CD4-positive, alpha-beta T cell treated with Interleukin-2 at 100 ng/mL for 4 hours (primary cell): Measurements from ENCODE around the gene MSGN1.
"Not testable (repeated sequence)": the region's sequence is repeated elsewhere in the genome, so short reads cannot be mapped to it uniquely, and the experiment has no call there.

Experiments
- DNase-seq: peaks from one replicate; pipeline ENCODE4 v3.0.0-alpha.2; 2020; ENCODE audit warnings: low spot score

Gene MSGN1

DNA sequence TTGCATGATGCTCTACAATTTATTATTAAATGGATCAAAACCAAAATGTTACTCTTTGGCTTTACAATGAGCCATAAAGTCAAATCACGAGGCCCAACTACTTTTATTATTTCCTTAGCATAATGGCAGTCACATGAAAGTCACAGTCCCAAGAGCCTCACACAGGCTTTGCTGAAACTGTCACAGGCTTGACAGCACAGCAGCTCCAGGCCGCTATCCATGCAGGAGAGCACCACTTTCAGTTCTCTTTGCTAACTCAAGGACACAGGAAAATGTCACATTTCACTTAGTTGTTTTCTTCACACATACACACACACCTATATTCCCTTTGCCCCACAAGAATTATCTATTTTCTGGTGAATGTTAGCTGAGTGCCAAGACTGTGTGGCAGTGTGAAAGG, 11.1 kb upstream of the MSGN1 start:
- DNase-seq: no peak

DNA sequence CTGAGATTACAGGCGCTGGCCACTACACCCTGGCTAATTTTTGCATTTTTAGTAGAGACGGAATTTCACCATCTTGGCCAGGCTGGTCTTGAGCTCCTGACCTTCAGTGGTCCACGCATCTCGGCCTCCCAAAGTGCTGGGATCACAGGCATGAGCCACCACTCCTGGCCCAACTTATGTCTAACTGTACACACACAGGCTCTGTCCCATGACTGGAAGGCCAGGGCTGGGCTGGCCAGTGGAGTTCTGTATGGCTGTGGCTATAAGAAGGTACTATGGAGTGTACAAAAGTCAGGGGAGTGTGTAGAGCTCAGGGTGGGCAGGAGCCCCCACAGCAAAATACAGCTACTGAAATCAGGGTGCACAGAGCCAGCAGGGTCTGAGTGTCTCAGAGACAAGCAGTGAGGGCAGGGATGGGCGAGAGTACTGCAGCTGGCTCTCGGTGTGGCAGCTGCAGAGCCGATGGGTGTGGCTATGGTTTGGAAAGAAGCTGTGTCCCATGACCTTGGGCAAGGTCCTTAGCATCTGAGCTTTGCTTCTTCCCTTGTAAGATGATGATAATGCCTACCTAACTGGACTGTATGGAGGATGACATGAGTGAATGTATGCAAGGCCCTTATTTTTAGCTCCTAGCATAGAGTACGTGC, 10.4 kb upstream of the MSGN1 start:
- DNase-seq: no peak

DNA sequence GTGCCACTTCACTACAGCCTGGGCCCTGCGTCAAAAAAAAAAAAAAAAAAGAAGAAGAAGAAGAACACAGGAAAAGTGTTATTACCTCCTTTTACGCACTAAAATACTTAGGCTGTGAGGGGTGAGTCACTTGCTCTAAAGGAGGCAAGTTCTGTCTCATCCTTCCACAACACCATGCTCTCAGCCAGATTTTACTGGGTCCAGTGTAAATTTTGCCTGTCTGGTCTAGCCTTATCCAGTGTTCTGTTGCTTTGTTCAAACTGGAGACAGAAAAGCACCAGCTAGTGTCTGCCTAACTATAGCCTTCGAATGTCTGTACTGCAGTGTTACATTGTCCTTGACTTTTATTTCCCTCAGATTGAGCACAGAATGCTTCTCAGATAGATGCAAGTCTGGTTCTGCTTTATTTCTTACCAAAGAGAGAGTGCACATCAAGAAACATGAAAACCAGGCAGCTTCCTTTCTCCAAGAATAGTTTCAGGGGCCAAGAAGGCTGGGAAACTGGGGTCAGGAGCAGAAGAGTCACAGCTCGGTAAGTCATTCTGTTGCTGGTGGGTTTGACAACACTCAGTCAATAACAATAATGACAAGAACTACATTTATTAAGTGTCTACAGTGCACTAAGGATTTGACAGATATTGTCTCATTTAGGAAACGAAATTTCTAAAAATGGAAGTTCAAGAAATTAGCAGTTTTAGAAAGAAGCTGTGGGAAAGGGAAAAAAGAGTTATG, 3.1 kb upstream of the MSGN1 start:
- no peak for DNase-seq

DNA sequence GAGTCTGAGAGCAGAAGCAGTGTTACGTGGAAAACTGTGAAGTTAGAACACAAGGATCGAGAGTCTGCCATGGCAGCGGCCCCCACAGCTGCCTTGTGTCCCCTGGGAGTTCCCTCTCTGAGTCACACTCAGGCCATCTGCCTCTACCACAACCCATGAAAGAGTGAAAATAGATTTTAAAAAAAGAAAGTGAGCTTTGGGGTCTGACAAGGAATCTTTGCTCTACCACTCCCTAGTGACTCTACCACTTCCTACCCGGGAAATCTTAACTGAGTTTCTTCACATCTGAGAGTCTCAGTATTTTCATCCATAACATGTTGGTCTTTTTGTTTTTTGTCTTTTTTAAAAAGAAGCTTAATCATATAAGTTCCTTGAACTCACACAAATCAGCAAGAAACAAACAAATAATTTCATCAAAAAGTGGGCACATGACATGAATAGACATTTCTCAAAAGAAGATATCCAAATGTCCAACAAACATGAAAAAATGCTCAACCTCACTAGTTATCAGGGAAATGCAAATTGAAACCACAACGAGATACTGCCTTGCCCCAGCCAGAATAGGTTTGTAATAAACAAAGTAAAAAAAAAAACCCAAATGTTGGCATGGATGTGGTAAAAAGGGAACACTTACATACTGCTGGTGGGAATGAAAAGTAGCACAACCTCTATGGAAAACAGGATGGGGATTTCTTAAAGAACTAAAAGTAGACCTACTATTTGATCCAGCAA, 2.4 kb upstream of the MSGN1 start:
- no peak for DNase-seq

DNA sequence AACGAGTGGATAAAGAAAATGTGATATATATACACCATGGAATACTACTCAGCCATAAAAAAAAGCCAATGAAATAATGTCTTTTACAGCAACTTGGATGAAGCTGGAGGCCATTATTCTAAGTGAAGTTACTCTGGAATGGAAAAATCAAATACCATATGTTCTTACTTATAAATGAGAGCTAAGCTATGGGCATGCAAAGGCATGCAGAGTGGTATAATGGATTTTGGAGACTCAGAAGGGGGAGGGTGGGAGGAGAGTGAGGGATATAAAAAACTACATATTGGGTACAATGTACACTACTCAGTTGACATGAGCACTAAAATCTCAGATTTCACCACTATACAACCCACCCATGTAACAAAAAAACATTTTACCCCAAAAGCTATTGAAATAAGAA, 1.7 kb upstream of the MSGN1 start:
- no peak for DNase-seq

DNA sequence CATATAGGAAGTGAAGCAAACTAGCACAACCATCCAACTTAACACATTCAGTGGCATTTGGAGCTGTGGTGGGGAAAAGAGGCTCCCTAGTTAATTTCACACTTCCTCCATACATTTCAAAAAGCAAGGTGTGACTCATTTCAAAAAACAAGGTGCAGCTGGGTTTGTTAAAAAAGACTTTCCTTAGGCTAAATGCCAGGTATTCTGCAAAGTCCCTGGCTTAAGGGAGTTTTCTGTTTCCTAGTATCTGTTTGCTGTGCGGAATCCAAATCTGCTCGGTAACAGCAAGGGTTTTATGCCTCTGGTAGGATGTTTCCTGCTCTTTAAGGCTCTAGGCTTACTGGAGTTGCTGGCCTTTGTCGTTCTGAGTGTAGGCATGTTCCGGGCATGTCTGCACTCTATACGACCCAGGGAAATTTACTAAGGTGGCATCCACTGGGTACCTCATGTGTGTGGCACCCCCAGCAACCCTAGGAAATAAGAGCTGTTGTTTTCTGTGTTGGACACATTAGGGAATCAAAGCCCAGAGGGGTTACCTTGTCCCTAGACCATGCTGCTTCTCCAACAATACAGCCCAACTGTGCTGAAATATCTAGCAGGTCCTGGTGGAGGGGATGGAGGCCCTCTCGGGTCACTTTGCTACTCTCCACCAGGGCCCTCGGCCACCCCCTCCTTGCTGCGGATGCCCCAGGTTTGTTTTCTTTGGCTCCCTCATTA, 634 bp upstream of the MSGN1 start:
- DNase-seq: no peak

DNA sequence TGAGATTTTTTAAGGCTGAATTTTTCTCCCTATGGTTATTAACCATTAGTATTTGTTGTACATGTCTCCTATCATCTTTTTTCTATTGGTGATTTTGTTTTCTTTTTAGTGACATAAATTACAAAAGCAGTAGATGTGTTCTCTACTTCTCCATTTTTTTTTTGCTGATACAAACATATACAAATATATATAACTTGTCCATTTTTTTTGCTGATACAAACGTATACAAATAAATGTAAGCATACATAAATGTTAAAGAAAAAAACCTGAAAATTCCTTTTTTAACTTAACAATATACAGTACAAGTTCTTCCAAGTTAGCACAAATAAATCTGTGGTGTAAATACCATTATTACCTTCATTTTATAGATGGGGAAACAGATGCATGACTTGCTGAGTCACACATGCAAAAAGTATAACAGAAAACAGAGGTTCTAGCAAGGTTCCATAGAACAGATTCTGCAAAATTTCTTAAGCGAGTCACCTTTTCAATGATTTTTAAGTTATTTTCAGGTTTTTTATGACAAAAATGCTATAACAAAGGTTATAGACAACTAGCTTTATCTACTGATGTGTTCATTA, 2.1 kb downstream of the MSGN1 start:
- no peak for DNase-seq

DNA sequence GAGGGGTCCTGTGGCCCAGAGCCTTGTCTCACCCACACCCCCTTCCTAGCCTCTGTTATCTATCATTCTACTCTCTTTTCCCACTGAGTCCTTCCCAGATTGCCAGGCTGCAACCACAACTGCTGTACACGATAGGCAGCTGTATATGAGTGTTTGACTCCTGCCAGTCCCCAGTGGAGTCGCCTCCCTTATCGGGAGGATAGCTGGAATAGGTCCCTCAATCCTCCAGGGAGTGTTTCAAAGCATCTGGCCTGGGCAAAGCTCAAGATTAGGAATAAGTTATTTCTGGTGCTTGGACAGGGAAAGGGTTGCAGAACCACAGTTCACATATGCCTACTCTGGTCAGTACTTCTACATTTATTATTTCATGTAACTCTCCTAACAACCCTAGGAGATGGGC, 4.8 kb downstream of the MSGN1 start:
- DNase-seq: no peak

DNA sequence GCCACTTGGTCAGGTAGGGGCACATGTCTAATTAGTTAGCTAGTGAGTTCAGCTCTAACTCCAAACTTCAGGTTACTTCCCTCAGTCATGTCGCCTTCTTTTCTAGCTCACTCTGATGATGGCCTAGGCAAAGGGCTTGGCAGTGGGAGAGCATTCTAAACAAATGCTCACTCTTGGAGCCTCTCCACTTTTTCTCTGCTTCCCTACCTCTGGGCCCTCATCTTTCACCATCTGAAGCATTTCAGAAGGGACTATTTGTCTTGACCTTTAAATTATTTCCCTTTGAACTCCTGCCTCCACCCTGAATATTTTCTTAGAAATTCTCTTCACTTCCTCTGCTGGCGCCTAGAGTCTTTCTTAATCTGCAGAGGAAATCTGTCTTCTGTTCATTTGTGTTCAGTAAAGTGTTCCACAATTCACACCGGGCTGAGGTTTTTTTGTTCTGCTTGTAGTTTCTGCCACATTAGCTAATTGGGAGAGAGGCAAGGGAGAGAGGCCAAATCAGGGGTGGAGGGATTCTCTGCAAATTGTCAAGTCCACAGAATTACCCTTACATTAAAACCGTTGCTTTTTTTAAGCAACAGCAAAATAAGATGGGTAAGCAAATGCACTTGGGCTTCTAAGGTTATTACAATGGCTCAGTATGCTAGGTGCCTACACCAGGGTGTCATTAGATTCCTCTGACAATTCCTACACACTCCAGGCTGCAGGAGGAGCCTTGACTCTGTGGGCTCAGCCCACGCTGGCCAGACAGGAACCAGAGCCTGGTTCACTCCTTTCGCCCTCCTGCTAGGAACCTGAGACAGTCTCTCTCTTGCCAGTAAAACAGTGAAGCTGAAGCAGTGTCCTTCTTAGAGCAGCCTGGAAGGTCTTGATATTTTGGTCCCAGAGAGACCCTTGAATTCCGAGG, 5.5 kb downstream of the MSGN1 start:
- no peak for DNase-seq

GRCh38 chr2:17822445-17823117, 6.3 kb downstream of the MSGN1 start:
- no peak for DNase-seq

GRCh38 chr2:17823646-17824045, 7.4 kb downstream of the MSGN1 start:
- not testable (repeated sequence) for DNase-seq

DNA sequence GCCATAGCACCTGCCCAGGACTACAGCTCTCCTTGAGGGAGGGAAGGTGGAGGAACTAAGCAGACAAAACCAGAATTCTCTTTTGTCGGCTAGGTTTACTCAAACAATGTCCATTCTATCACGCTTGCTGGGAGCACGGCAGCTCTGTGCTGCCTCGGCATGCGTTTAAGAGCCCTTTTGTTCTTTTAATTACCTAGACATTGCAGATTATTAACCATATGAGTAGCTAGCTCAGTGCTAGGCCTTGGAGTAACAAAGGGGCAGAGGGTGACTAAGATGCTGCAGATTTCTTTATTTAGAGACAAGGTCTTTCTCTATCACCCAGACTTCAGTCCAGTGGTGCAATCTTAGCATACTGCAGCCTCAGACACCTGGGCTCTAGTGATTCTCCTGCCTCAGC, 11.1 kb downstream of the MSGN1 start:
- DNase-seq: no peak

DNA sequence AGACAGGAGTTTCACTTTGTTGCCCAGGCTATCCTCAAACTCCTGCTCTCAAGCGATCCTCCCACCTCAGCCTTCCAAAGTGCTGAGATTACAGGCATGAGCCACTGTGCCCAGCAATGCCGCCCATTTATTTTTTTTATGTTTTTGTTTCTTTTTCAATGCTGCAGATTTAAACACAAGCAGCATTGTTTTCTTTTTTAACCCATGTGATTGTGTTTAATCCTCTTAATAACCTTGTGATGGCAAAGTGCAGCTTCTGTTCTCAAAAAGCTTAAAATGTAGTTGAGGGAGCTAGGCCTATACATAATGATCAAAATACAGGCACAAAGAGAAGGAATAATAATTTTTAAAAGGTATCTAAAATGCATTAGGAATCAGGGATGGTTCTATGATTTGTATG, 11.5 kb downstream of the MSGN1 start:
- DNase-seq: no peak

GRCh38 chr2:17830053-17831034, 14.1 kb downstream of the MSGN1 start:
- DNase-seq: peak; percentile 17

DNA sequence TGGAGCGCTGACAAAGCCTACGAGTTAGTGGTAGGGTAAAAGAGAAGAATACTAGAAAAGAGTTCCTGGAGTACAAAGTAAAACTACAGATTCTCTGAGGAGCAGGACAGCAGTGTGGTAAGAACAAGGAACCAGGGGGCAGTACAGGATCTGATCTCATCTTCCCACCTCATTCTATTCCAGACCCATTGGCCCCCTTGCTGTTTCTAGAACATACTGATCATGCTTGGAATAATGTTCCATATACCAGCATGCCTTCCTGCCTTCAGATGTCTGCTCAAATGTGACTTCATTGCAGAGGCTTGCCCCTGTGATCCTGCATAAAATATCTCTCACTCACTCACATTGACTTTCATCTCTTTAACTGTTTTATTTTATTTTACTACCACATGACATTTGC, 19.3 kb downstream of the MSGN1 start:
- no peak for DNase-seq

GRCh38 chr2:17839959-17840358, 23.7 kb downstream of the MSGN1 start:
- DNase-seq: no peak

DNA sequence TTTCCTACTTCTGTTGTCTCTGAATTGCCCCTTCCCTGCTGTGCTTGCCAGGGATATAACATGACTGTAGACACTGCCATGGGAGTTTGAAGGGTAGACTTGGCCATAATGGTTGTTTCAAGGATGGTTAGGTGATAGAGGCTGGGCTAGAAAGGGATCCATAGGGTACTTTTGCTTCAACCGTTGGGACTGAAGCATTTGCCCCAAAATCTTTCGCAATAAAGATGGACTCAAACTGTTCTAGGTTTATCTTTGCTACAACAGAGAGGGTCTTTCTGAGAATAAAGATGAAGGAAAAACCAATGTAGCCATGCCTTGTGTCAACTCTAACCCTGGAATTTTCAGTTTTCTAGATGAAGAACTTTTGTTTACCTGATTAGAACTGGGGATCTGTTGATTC, 27.2 kb downstream of the MSGN1 start:
- DNase-seq: no peak

DNA sequence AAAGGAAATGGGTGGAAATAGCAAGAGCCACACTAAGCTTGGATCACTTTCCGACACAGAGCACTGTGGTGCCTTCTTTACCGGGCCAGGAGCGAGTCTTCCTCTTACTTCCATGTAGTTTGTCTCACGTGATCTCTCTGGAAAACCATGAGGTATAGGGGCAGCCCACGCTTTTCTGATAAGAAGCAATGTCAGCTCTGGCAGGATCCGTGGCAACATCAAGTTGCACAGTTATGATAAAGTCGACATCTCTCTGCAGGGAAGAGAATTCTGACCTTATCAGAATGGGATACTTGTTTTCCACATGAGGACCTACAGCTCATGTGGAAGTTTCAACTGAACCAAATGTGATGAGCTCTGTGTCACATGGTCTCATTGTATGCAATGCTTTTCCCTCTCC, 29.5 kb downstream of the MSGN1 start:
- DNase-seq: no peak

DNA sequence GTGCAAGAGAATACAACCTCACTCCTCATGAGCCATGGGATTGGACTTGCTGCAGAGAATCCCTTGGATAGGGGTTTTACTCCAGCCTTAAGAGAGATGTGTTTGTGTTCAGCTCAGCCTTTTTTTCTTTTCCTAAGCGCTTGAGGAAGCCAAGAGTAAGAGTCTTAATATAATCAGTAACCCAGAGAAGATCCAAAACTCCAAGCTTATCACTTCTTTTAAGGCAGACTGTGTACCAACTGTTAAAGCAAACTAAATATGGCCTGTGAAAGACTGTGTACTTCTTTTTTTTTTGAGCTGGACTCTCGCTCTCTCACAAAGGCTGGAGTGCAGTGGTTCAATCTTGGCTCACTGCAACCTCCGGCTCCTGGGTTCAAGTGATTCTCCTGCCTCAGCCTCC, 30.4 kb downstream of the MSGN1 start:
- DNase-seq: no peak
